GM12878 (cell line): ENCODE measurements around the gene SIGLECL1. TPM values are rescaled to one million over a fixed set of nuclear protein-coding genes. Genes with fewer than 3 reads are reported as not detected.

Experiments used
- ATAC-seq: fragments of 200-7000 bp; cut with Tn5 transposase; 3 replicates; pipeline ENCODE4 v1.9.1; 2020; ENCODE audit warnings: mild to moderate bottlenecking, moderate library complexity
- Bru-seq: library from RNA; stranded (reverse); fragments of 400-500 nt; gene quantifications from one replicate; lab custom pipeline; 2021; lab: Mats Ljungman, UMichigan
- BruChase-seq, 2 experiments: library from RNA; stranded (reverse); fragments of 400-500 nt; gene quantifications; one replicate each; lab custom pipeline; 2021; lab: Mats Ljungman, UMichigan
- BruUV-seq: library from RNA; stranded (reverse); fragments of 400-500 nt; replicated peaks from 2 replicates; lab custom pipeline; 2021; lab: Mats Ljungman, UMichigan
- CTCF ChIA-PET: fragments of 300-600 bp; sonication (Branson Sonifier 250); formaldehyde crosslinking; extraction: SDS; loops from one replicate; lab custom pipeline; 2021; ENCODE audit warnings: inconsistent platforms; lab: Yijun Ruan, JAX
- POLR2A ChIA-PET: fragments of 350-600 bp; formaldehyde crosslinking; extraction: SDS; loops from one replicate; lab custom pipeline; 2021; ENCODE audit warnings: inconsistent platforms; lab: Charles Lee
- RAD21 ChIA-PET: fragments of 300-600 bp; sonication (Branson Sonifier 250); formaldehyde crosslinking; loops from one replicate; lab custom pipeline; 2023; ENCODE audit warnings: antibody characterized with exemption; ENCODE audit not compliant: unreplicated experiment; lab: Charles Lee
- SMC1A ChIA-PET: fragments of 300-600 bp; sonication (Branson Sonifier 250); formaldehyde crosslinking; loops from one replicate; lab custom pipeline; 2023; ENCODE audit not compliant: unreplicated experiment, uncharacterized antibody; lab: Charles Lee
- DNase-seq: peaks from one replicate; pipeline ENCODE4 v3.0.0-alpha.2; 2011; ENCODE audit warnings: low read depth, low spot score
- FAIRE-seq: peaks from 3 replicates; lab custom pipeline; 2011; peaks lifted over from hg19 to GRCh38; lab: Jason Lieb, UNC
- H2AFZ ChIP-seq: 2 replicates; pipeline ENCODE4 v1.6.0; 2011; ENCODE audit warnings: low read depth, low read length, control low read depth; ENCODE audit not compliant: control insufficient read depth
- H3K27ac ChIP-seq: 2 replicates; pipeline ENCODE4 v1.5.1; 2011; ENCODE audit warnings: control low read depth; ENCODE audit not compliant: control insufficient read depth, insufficient read depth
- H3K27me3 ChIP-seq, 2 experiments: replicated peaks in 1 of 2; 2 replicates each; pipeline versions ENCODE4 v1.6.0 to v1.6.1; 2011; ENCODE audit warnings: low read length in 1 of 2; ENCODE audit not compliant: control insufficient read depth in 2 of 2, insufficient read depth in 2 of 2
- H3K36me3 ChIP-seq, 2 experiments: 2 replicates each; pipeline ENCODE4 v1.5.1; 2011; ENCODE audit warnings: low read length in 1 of 2; ENCODE audit not compliant: control insufficient read depth in 2 of 2, insufficient read depth in 2 of 2
- H3K4me1 ChIP-seq: 2 replicates; pipeline ENCODE4 v1.6.1; 2011; ENCODE audit warnings: mild to moderate bottlenecking, low read length, moderate library complexity, mixed read lengths; ENCODE audit not compliant: control insufficient read depth, insufficient read depth
- H3K4me2 ChIP-seq: 2 replicates; pipeline ENCODE4 v1.6.0; 2011; ENCODE audit warnings: control low read depth; ENCODE audit not compliant: control insufficient read depth, insufficient read depth
- H3K4me3 ChIP-seq: fragments of 200-600 bp; sonication (generic); 2 replicates; pipeline ENCODE4 v1.5.1; 2016
- H3K79me2 ChIP-seq: 2 replicates; pipeline ENCODE4 v1.6.0; 2011; ENCODE audit warnings: low read length; ENCODE audit not compliant: control insufficient read depth, insufficient read depth
- H3K9ac ChIP-seq: 2 replicates; pipeline ENCODE4 v1.8.0; 2011; ENCODE audit warnings: low read length, control low read depth, mixed read lengths; ENCODE audit not compliant: control insufficient read depth, insufficient read depth
- H3K9me3 ChIP-seq: replicated peaks from 3 replicates; pipeline ENCODE4 v1.5.1; 2011; ENCODE audit warnings: mild to moderate bottlenecking, low read length; ENCODE audit not compliant: control insufficient read depth, insufficient read depth
- H4K20me1 ChIP-seq: 2 replicates; pipeline ENCODE4 v1.6.0; 2011; ENCODE audit not compliant: control insufficient read depth, insufficient read depth
- ATF7 ChIP-seq: fragments of 450-650 bp; IDR thresholded peaks from 2 replicates; pipeline ENCODE4 v1.6.1; 2016; ENCODE audit warnings: low read depth, mild to moderate bottlenecking
- CEBPB ChIP-seq, 2 experiments: fragments of 150-350 bp in 1 of 2; IDR thresholded peaks; 2 replicates each; pipeline ENCODE4 v1.6.1; 2012 to 2014; ENCODE audit warnings: low read depth in 2 of 2, low read length in 2 of 2, borderline replicate concordance in 1 of 2, inconsistent platforms in 1 of 2
- E2F4 ChIP-seq: IDR thresholded peaks from 2 replicates; pipeline ENCODE4 v1.6.1; 2012; ENCODE audit warnings: low read depth, low read length, improper control_type of control experiment
- HDAC2 ChIP-seq: fragments of 200-600 bp; sonication (generic); IDR thresholded peaks from 2 replicates; pipeline ENCODE4 v1.6.1; 2017
- HDGF ChIP-seq: fragments of 450-650 bp; IDR thresholded peaks from 2 replicates; pipeline ENCODE4 v1.6.1; 2016; ENCODE audit warnings: antibody characterized with exemption
- IKZF1 ChIP-seq: fragments of 450-650 bp; conservative IDR thresholded peaks from 2 replicates; pipeline ENCODE4 v1.6.1; 2017; ENCODE audit warnings: antibody characterized with exemption, mild to moderate bottlenecking
- IRF5 ChIP-seq: fragments of 450-650 bp; IDR thresholded peaks from 2 replicates; pipeline ENCODE4 v1.6.1; 2017; ENCODE audit warnings: borderline replicate concordance
- NR2C1 ChIP-seq: fragments of 450-650 bp; IDR thresholded peaks from 2 replicates; pipeline ENCODE4 v1.6.1; 2017; ENCODE audit warnings: antibody characterized with exemption, mild to moderate bottlenecking, moderate library complexity
- PKNOX1 ChIP-seq: fragments of 450-650 bp; IDR thresholded peaks from 2 replicates; pipeline ENCODE4 v1.6.1; 2016; ENCODE audit warnings: mild to moderate bottlenecking
- SMARCA5 ChIP-seq: fragments of 450-650 bp; IDR thresholded peaks from 2 replicates; pipeline ENCODE4 v1.6.1; 2017; ENCODE audit warnings: mild to moderate bottlenecking
- SMC3 ChIP-seq: IDR thresholded peaks from 2 replicates; pipeline ENCODE4 v1.6.1; 2011; ENCODE audit warnings: low read length, improper control_type of control experiment, borderline replicate concordance
- SREBF2 ChIP-seq: IDR thresholded peaks from 2 replicates; pipeline ENCODE4 v1.6.1; 2012; ENCODE audit warnings: mild to moderate bottlenecking, low read length
- ZSCAN29 ChIP-seq: fragments of 450-650 bp; IDR thresholded peaks from 2 replicates; pipeline ENCODE4 v1.6.1; 2017; ENCODE audit warnings: mild to moderate bottlenecking, moderate library complexity
- WGBS: methylation state at CpG from one replicate; pipeline ENCODE4 v1.1.6; 2016; ENCODE audit warnings: low lambda C conversion rate; ENCODE audit not compliant: insufficient replicate concordance, insufficient coverage; ENCODE audit errors: missing lambda C conversion rate; 5-methylcytosine and 5-hydroxymethylcytosine counted together
- in situ Hi-C: fragments of 300-500 bp; cut with MboI; formaldehyde crosslinking; loops from 9 replicates; pipeline ENCODE4 v1.14.3; 2018; ENCODE audit warnings: mixed read lengths
- intact Hi-C: fragments of 100-400 bp; cut with micrococcal nuclease; formaldehyde crosslinking; loops from one replicate; pipeline ENCODE4 v1.14.2; 2022; ENCODE audit not compliant: unreplicated experiment
- long read RNA-seq, 2 experiments: library from polyadenylated mRNA; unstranded; transcript quantifications; one replicate each; pipeline ENCODE4 v2.0.0, GENCODE V29; 2019 to 2020
- polyA minus RNA-seq, 3 experiments: library from RNA; depleted of rRNA, polyadenylated mRNA; stranded (reverse); fragments of >200 nt; gene quantifications; 2 replicates each; pipeline ENCODE4 v1.2.3, GENCODE V29; 2011
- polyA plus RNA-seq, 11 experiments: library from polyadenylated mRNA; depleted of rRNA in 4 of 11; unstranded in 6 of 11; stranded (reverse) in 5 of 11; fragments of >200 nt; fragmentation: Nextera tagmentation in 4 of 11; fragmentation: Illumina TruSeq in 1 of 11; extraction: Ambion mirVana in 4 of 11; extraction: Trizol in 1 of 11; gene quantifications; 1 replicate in 1 of 11; 2 replicates in 10 of 11; pipeline versions ENCODE4 v1.2.1 to v1.2.3, GENCODE V29; 2011 to 2016; ENCODE audit warnings: inconsistent platforms in 2 of 11, missing spikeins in 2 of 11, low read depth in 1 of 11
- total RNA-seq, 4 experiments: library from RNA; depleted of rRNA in 3 of 4; stranded (reverse); fragments of >200 nt in 3 of 4; fragmentation: Illumina TruSeq in 1 of 4; extraction: Trizol in 1 of 4; gene quantifications; 2 replicates each; pipeline versions ENCODE4 v1.2.1 to v1.2.3, GENCODE V29; 2013 to 2021
- TF ChIP-seq, protein P1 (sequence below): fragments of 450-650 bp; IDR thresholded peaks from 2 replicates; pipeline ENCODE4 v1.6.1; 2017; ENCODE audit warnings: low read depth, mild to moderate bottlenecking, moderate library complexity
- TF ChIP-seq, protein P2 (sequence below): IDR thresholded peaks from 2 replicates; pipeline ENCODE4 v1.6.1; 2011; ENCODE audit warnings: borderline replicate concordance, low read depth, mild to moderate bottlenecking, moderate library complexity, mixed read lengths, low read length; ENCODE audit not compliant: insufficient read depth; ENCODE audit errors: extremely low read length

SIGLECL1 gene
- not detected in 2 replicates for total RNA-seq (2013; cell fraction: nucleolus; rRNA removed)
- not detected in 2 replicates for total RNA-seq (2014; rRNA removed)
- not detected in 2 replicates for total RNA-seq (2014; rRNA removed; fragmentation: Illumina TruSeq; extraction: Trizol)
- not detected in 2 replicates for total RNA-seq (2021)
- not detected for polyA plus RNA-seq (2011; ENCODE audit: low read depth)
- not detected in 2 replicates for polyA plus RNA-seq (2011; rRNA removed)
- not detected in 2 replicates for polyA plus RNA-seq (2011; cell fraction: cytosol; rRNA removed)
- polyA plus RNA-seq (2011; cell fraction: nucleus; rRNA removed) = not detected in 2 replicates
- not detected in 2 replicates for polyA plus RNA-seq (2012)
- not detected in 2 replicates for polyA plus RNA-seq (2014; fragmentation: Illumina TruSeq; extraction: Trizol)
- polyA plus RNA-seq (2014; fragmentation: Nextera tagmentation; extraction: Ambion mirVana) = not detected
- not detected in 2 replicates for polyA plus RNA-seq (2014; rRNA removed)
- polyA plus RNA-seq (2016; fragmentation: Nextera tagmentation; extraction: Ambion mirVana) = not detected
- not detected in 2 replicates for polyA minus RNA-seq (2011; rRNA and poly(A)+ RNA removed)
- not detected in 2 replicates for polyA minus RNA-seq (2011; cell fraction: cytosol; rRNA and poly(A)+ RNA removed)
- polyA minus RNA-seq (2011; cell fraction: nucleus; rRNA and poly(A)+ RNA removed) = not detected in 2 replicates
- Bru-seq, nascent RNA = not detected
- BruChase-seq, experiment 1, labeled RNA remaining after a 6-hour chase = not detected
- BruChase-seq, experiment 2, labeled RNA remaining after a 2-hour chase = percentile 0 among the genes with signal in this experiment
- long read RNA-seq, experiment 1 = 0 reads
- long read RNA-seq, experiment 2 = 0 reads

DNA sequence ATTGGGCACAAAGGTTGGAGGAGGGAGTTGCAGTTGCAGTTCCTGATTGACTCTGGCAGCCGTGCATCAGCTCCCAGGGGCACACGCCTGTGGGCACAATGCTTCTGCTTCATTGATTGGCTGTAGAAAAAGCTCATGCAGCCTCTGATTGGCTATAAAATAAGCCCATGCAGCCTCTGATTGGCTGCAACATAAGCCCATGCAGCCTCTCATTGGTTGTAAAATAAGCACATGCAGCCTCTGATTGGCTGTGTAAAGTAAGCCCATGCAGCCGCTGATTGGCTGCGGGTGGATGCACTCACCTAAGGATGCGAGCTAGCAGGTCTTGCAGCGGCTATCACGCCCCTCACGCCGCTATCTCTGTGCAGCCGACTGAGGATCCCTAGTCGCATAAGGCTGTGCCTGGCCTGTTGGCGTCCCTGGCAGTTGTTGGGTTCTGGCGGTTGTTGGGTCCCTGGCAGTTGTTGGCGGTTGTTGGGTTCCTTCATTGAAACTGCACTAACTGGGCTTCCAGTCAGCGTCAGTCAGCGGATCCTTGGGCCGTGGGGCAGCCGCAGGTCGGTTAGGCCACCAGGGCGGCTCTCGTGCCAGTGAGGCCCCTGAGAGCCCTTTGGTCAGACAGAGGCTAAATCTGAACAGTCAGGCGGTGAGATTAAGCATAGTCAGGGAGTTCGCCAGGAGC is at the start of gene SIGLECL1:
TSS of gene SIGLECL1 (plus strand) at position 295 of the 682 bp plus-strand sequence. CDS start 12,993 bp downstream, outside the sequence.
- Histone ChIP-seq H3K27me3 (no peaks in the 10 kb centered on the region), H3K4me2 (no peak within 1 kb of the TSS), H3K9ac (no peak within 1 kb of the TSS), H3K36me3 (no peaks in the 10 kb centered on the region), H2AFZ (no peak within 1 kb of the TSS), H3K27ac (no peak within 1 kb of the TSS), H4K20me1 (no peaks in the 10 kb centered on the region), H3K4me1 (no peaks in the 10 kb centered on the region), H3K9me3 (no peaks in the 10 kb centered on the region; the same call in 2 of the 3 replicates), H3K79me2 (no peaks in the 10 kb centered on the region), H3K4me3 (no peak within 1 kb of the TSS)
- intact Hi-C loops = no loop called here
- CTCF ChIA-PET = interaction anchor here (1.2 kb wide), 1 partner anchor 93 kb away, joined by 3 read pairs; no protein-coding TSS in a partner anchor
- ATAC-seq = no peak
- no TSS peak for BruUV-seq
- in situ Hi-C loops = no loop called here
- RAD21 ChIA-PET = no interaction called here
- SMC1A ChIA-PET = interaction anchor here (1.7 kb wide), 1 partner anchor 17 kb away, joined by 3 read pairs; no protein-coding TSS in a partner anchor
- 69% methylated on average over 23 of the region's 23 CpGs for whole genome bisulfite sequencing
- POLR2A ChIA-PET = no interaction called here
- no peak for DNase-seq
- no peak for FAIRE-seq
- TF ChIP-seq SMARCA5 (no peak), CEBPB (IDR thresholded peaks at IDR 0.05; ENCODE audit: borderline replicate concordance in 1 of 2, low read depth in 2 of 2, low read length in 2 of 2) (no peak), SREBF2 (no peak), ATF7 (no peak), HDGF (no peak), NR2C1 (no peak), PKNOX1 (0 out of 2 replicates have a peak, but pooled peaks have one; percentile 10), IKZF1 (no peak), HDAC2 (no peak), E2F4 (no peak), IRF5 (no peak), ZSCAN29 (no peak), SMC3 (no peak)
- TF ChIP-seq, protein P1, sequence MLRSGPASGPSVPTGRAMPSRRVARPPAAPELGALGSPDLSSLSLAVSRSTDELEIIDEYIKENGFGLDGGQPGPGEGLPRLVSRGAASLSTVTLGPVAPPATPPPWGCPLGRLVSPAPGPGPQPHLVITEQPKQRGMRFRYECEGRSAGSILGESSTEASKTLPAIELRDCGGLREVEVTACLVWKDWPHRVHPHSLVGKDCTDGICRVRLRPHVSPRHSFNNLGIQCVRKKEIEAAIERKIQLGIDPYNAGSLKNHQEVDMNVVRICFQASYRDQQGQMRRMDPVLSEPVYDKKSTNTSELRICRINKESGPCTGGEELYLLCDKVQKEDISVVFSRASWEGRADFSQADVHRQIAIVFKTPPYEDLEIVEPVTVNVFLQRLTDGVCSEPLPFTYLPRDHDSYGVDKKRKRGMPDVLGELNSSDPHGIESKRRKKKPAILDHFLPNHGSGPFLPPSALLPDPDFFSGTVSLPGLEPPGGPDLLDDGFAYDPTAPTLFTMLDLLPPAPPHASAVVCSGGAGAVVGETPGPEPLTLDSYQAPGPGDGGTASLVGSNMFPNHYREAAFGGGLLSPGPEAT = no peak
- TF ChIP-seq, protein P2, sequence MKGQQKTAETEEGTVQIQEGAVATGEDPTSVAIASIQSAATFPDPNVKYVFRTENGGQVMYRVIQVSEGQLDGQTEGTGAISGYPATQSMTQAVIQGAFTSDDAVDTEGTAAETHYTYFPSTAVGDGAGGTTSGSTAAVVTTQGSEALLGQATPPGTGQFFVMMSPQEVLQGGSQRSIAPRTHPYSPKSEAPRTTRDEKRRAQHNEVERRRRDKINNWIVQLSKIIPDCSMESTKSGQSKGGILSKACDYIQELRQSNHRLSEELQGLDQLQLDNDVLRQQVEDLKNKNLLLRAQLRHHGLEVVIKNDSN = no peak
